WTC11 (cell line): Measurements from ENCODE around the gene TNRC6C. TPM values are rescaled to one million over a fixed set of nuclear protein-coding genes. Genes with fewer than 3 reads are reported as not detected.

ENCODE experiments used
- ATAC-seq: fragments of 200-7000 bp; cut with Tn5 transposase; 2 replicates; pipeline ENCODE4 v1.10.0; 2021; ENCODE audit warnings: mild to moderate bottlenecking, moderate library complexity
- CTCF ChIA-PET: fragments of 300-600 bp; sonication (Branson Sonifier 250); formaldehyde crosslinking; loops from one replicate; lab custom pipeline; 2021; ENCODE audit warnings: antibody characterized with exemption; lab: Charles Lee
- POLR2A ChIA-PET: fragments of 350-600 bp; sonication (Branson Sonifier 250); formaldehyde crosslinking; loops from one replicate; lab custom pipeline; 2021; ENCODE audit warnings: antibody characterized with exemption; lab: Charles Lee
- DNase-seq: peaks from one replicate; pipeline ENCODE4 v3.0.0; 2021; ENCODE audit warnings: low spot score
- H3K27ac Mint-ChIP-seq: 2 replicates; pipeline ENCODE4 v1.8.0; 2021; ENCODE audit warnings: mixed read lengths
- H3K27me3 Mint-ChIP-seq: 2 replicates; pipeline ENCODE4 v1.8.0; 2021; ENCODE audit warnings: low read depth, mild to moderate bottlenecking, moderate library complexity, mixed read lengths
- H3K36me3 Mint-ChIP-seq: 2 replicates; pipeline ENCODE4 v1.8.0; 2021; ENCODE audit warnings: mixed read lengths
- H3K4me1 Mint-ChIP-seq: 2 replicates; pipeline ENCODE4 v1.8.0; 2022; ENCODE audit warnings: mixed read lengths
- H3K4me3 Mint-ChIP-seq: 2 replicates; pipeline ENCODE4 v1.8.0; 2021; ENCODE audit warnings: mild to moderate bottlenecking, moderate library complexity, mixed read lengths
- H3K9me3 Mint-ChIP-seq: 2 replicates; pipeline ENCODE4 v1.8.0; 2021; ENCODE audit warnings: mixed read lengths
- AR ChIP-seq: fragments of 250-450 bp; sonication (Bioruptor Pico); IDR thresholded peaks from 2 replicates; pipeline ENCODE4 v1.9.0; 2021; ENCODE audit warnings: mild to moderate bottlenecking
- CBFB ChIP-seq: sonication (generic); formaldehyde crosslinking; IDR thresholded peaks from 2 replicates; pipeline ENCODE4 v1.8.1; 2022; ENCODE audit warnings: mild to moderate bottlenecking, low read depth, missing genetic modification reagents
- CREB1 ChIP-seq: sonication (generic); formaldehyde crosslinking; IDR thresholded peaks from 2 replicates; pipeline ENCODE4 v1.8.0; 2023; ENCODE audit warnings: mild to moderate bottlenecking, missing genetic modification reagents
- E2F4 ChIP-seq: sonication (generic); formaldehyde crosslinking; IDR thresholded peaks from 2 replicates; pipeline ENCODE4 v1.8.1; 2022; ENCODE audit warnings: low read depth, mild to moderate bottlenecking, moderate library complexity, missing genetic modification reagents, borderline replicate concordance
- FOXK1 ChIP-seq: sonication (generic); formaldehyde crosslinking; IDR thresholded peaks from 2 replicates; pipeline ENCODE4 v1.8.0; 2022; ENCODE audit warnings: mild to moderate bottlenecking, moderate library complexity, missing genetic modification reagents
- FOXP1 ChIP-seq: sonication (generic); formaldehyde crosslinking; IDR thresholded peaks from 2 replicates; pipeline ENCODE4 v1.8.0; 2022; ENCODE audit warnings: missing genetic modification reagents, mild to moderate bottlenecking, moderate library complexity, borderline replicate concordance
- JAZF1 ChIP-seq: fragments of 250-450 bp; sonication (Bioruptor Pico); IDR thresholded peaks from 2 replicates; pipeline ENCODE4 v1.9.0; 2021; ENCODE audit warnings: moderate library complexity, mild to moderate bottlenecking, inconsistent platforms
- MLX ChIP-seq: sonication (generic); formaldehyde crosslinking; IDR thresholded peaks from 2 replicates; pipeline ENCODE4 v1.8.1; 2023; ENCODE audit warnings: mild to moderate bottlenecking, missing genetic modification reagents, moderate library complexity
- NR1H2 ChIP-seq: sonication (generic); formaldehyde crosslinking; IDR thresholded peaks from 2 replicates; pipeline ENCODE4 v1.9.0; 2021; ENCODE audit warnings: mild to moderate bottlenecking, moderate library complexity, missing genetic modification reagents
- NR3C1 ChIP-seq: sonication (generic); formaldehyde crosslinking; conservative IDR thresholded peaks from 2 replicates; pipeline ENCODE4 v1.8.1; 2023; ENCODE audit warnings: low read depth, mild to moderate bottlenecking, missing genetic modification reagents
- OVOL2 ChIP-seq: fragments of 250-450 bp; sonication (Bioruptor Pico); IDR thresholded peaks from 2 replicates; pipeline ENCODE4 v1.9.0; 2021; ENCODE audit warnings: mild to moderate bottlenecking, borderline replicate concordance
- SP1 ChIP-seq: sonication (generic); formaldehyde crosslinking; conservative IDR thresholded peaks from 2 replicates; pipeline ENCODE4 v1.8.1; 2022; ENCODE audit warnings: missing genetic modification reagents
- ZBTB21 ChIP-seq: sonication (generic); formaldehyde crosslinking; IDR thresholded peaks from 2 replicates; pipeline ENCODE4 v1.8.1; 2023; ENCODE audit warnings: mild to moderate bottlenecking, missing genetic modification reagents, borderline replicate concordance
- ZMAT4 ChIP-seq: fragments of 250-450 bp; sonication (Bioruptor Pico); IDR thresholded peaks from 2 replicates; pipeline ENCODE4 v1.9.0; 2021; ENCODE audit warnings: mild to moderate bottlenecking
- total RNA-seq: library from RNA; stranded (reverse); gene quantifications from 3 replicates; pipeline ENCODE4 v1.2.3, GENCODE V29; 2021
- TF ChIP-seq, protein P1 (sequence below): sonication (generic); formaldehyde crosslinking; IDR thresholded peaks from 2 replicates; pipeline ENCODE4 v1.8.1; 2023; ENCODE audit warnings: mild to moderate bottlenecking, missing genetic modification reagents
- TF ChIP-seq, protein P2 (sequence below): sonication (generic); formaldehyde crosslinking; IDR thresholded peaks from 2 replicates; pipeline ENCODE4 v1.8.1; 2023; ENCODE audit warnings: mild to moderate bottlenecking, moderate library complexity, missing genetic modification reagents

The TNRC6C gene
- total RNA-seq, 1 experiment from 2014 or later, result 52.3 TPM

- TF ChIP-seq, protein P1, sequence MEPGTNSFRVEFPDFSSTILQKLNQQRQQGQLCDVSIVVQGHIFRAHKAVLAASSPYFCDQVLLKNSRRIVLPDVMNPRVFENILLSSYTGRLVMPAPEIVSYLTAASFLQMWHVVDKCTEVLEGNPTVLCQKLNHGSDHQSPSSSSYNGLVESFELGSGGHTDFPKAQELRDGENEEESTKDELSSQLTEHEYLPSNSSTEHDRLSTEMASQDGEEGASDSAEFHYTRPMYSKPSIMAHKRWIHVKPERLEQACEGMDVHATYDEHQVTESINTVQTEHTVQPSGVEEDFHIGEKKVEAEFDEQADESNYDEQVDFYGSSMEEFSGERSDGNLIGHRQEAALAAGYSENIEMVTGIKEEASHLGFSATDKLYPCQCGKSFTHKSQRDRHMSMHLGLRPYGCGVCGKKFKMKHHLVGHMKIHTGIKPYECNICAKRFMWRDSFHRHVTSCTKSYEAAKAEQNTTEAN (CRISPR knock-in tag), result no peak
- no peak for TF ChIP-seq NR3C1
Observed at GRCh38 chr17:78046923-78047322, 88.4 kb downstream of the TNRC6C start (continued).

DNA sequence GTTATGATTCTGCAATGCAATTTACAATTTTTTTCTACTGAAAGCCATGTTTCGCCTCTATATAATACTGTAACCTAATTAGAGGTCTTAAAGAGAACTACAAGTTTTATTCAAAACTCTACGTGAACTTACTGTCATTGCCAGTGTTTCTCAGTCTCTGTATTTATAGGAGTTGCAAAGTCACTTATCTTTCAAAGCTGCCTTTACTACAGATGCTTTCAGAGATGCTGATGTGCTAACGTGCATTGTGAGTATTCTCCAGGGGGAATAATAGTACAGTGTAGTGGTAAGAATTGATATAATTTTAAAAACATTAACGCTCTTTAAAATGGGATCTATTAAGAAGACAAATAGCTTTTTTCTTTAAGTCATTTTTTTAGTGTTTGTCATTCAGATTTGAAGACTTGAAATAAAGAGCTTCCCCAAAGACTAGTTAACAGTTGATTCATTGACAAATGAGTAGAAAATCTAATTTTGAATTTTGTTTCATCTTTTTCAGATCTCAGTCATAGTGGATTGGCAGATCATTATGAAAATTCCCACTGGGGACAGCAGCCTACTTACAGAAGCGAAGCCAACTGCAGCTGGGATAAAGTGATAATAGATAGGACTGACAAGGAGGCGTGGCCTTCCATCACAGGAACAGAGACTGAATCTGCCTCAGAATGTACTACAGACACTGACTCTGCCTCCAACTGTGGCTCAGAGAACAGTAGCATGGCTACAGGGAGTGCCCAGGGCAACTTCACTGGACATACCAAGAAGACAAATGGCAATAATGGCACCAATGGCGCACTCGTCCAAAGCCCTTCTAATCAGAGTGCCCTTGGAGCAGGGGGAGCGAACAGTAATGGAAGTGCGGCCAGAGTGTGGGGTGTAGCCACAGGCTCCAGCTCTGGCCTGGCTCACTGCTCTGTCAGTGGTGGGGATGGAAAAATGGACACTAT lies 90.1 kb downstream of the TNRC6C start:
- DNase-seq (no peak), ATAC-seq (no peak)
- ChIA-PET CTCF (interaction anchor here (1.0 to 1.3 kb wide), 2 partner anchors 29 to 36 kb away, joined by 3 read pairs; no protein-coding TSS in a partner anchor), POLR2A (no interaction called here)
- TF ChIP-seq FOXK1 (no peak), JAZF1 (no peak), FOXP1 (no peak), OVOL2 (CRISPR knock-in tag) (no peak), NR3C1 (no peak), CBFB (CRISPR knock-in tag) (no peak), ZMAT4 (CRISPR knock-in tag) (no peak)
- Mint-ChIP-seq H3K9me3 (peaks cover 4% of the 10 kb centered on the region; the same call in 1 of the 2 replicates), H3K27me3 (no peaks in the 10 kb centered on the region), H3K4me1 (peaks cover 14% of the 10 kb centered on the region), H3K4me3 (no peak overlapping the region), H3K27ac (peak overlapping the region; percentile 1; the same call in 1 of the 2 replicates), H3K36me3 (peaks cover 60% of the 10 kb centered on the region)

- CTCF ChIA-PET, result no interaction called here
Observed at GRCh38 chr17:78049609-78050008, 91.1 kb downstream of the TNRC6C start.

More at GRCh38 chr17:78049609-78050008, 91.1 kb downstream of the TNRC6C start:
- POLR2A ChIA-PET, result no interaction called here
- H3K27me3 Mint-ChIP-seq, result no peaks in the 10 kb centered on the region
- H3K36me3 Mint-ChIP-seq, result peaks cover 59% of the 10 kb centered on the region
- no peak for ATAC-seq
- DNase-seq, result no peak
- peaks cover 4% of the 10 kb centered on the region; the same call in 1 of the 2 replicates for H3K9me3 Mint-ChIP-seq
- peaks cover 14% of the 10 kb centered on the region for H3K4me1 Mint-ChIP-seq
- TF ChIP-seq, protein P2, sequence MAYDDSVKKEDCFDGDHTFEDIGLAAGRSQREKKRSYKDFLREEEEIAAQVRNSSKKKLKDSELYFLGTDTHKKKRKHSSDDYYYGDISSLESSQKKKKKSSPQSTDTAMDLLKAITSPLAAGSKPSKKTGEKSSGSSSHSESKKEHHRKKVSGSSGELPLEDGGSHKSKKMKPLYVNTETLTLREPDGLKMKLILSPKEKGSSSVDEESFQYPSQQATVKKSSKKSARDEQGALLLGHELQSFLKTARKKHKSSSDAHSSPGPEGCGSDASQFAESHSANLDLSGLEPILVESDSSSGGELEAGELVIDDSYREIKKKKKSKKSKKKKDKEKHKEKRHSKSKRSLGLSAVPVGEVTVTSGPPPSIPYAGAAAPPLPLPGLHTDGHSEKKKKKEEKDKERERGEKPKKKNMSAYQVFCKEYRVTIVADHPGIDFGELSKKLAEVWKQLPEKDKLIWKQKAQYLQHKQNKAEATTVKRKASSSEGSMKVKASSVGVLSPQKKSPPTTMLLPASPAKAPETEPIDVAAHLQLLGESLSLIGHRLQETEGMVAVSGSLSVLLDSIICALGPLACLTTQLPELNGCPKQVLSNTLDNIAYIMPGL (CRISPR knock-in tag), result no peak
- no peak for TF ChIP-seq FOXP1
- no peak for TF ChIP-seq ZBTB21 (CRISPR knock-in tag)
- no peak for TF ChIP-seq NR1H2 (CRISPR knock-in tag)
- TF ChIP-seq ZMAT4 (CRISPR knock-in tag), result no peak
- no peak for TF ChIP-seq AR (CRISPR knock-in tag)
- TF ChIP-seq SP1 (CRISPR knock-in tag), result no peak
- no peak for TF ChIP-seq MLX
- TF ChIP-seq, protein P1 (CRISPR knock-in tag), result no peak
- no peak for TF ChIP-seq E2F4 (CRISPR knock-in tag)
- no peak for TF ChIP-seq JAZF1
- no peak for TF ChIP-seq CREB1 (CRISPR knock-in tag)
- no peak overlapping the region for H3K4me3 Mint-ChIP-seq
- H3K27ac Mint-ChIP-seq, result no peak overlapping the region
